Mesangial cell (primary cell): ENCODE results near the gene C17orf58. TPM values are rescaled to one million over a fixed set of nuclear protein-coding genes. Genes with fewer than 3 reads are reported as not detected.

Experiments used
- total RNA-seq: library from RNA; depleted of rRNA; stranded (reverse); fragments of >200 nt; gene quantifications from 2 replicates; pipeline ENCODE4 v1.2.3, GENCODE V29; 2015

Gene C17orf58
- total RNA-seq: 13.8 and 15.3 TPM in 2 replicates

GRCh38 chr17:67996301-67997171, at the start of gene C17orf58:
Gene C17orf58, minus strand, starts transcription at chr17:67996469. Its CDS starts 271 bp downstream, at chr17:67996198.

GRCh38 chr17:68035523-68036303, 39.4 kb upstream of the C17orf58 start, which contains the start of gene KPNA2:
Gene KPNA2, plus strand, starts transcription at chr17:68035735. Its CDS starts 1,398 bp downstream, at chr17:68037133.

Other genes starting within 250 kb of the C17orf58 start
- gene BPTF, start 171.0 kb downstream of the C17orf58 start, total RNA-seq: 18.7 and 31.7 TPM in 2 replicates
- 57.2 and 373 TPM in 2 replicates for gene KPNA2, start 39.3 kb upstream of the C17orf58 start, total RNA-seq